Fibroblast of lung (primary cell): ENCODE results near the gene CNRIP1.

Source experiments
- EZH2 ChIP-seq: IDR thresholded peaks from 2 replicates; pipeline ENCODE4 v1.5.1; 2012; ENCODE audit warnings: low read length, control low read depth, mild to moderate bottlenecking; ENCODE audit errors: missing control alignments
- TF ChIP-seq, protein P1 (sequence below), 2 donors: IDR thresholded peaks in 1 of 2; conservative IDR thresholded peaks in 1 of 2; 1 replicate in 1 of 2; 2 replicates in 1 of 2; pipeline ENCODE4 v1.5.1; 2011 to 2012; ENCODE audit warnings: low read length in 2 of 2, control low read depth in 1 of 2, inconsistent platforms in 1 of 2, low read depth in 1 of 2, mild to moderate bottlenecking in 1 of 2

DNA sequence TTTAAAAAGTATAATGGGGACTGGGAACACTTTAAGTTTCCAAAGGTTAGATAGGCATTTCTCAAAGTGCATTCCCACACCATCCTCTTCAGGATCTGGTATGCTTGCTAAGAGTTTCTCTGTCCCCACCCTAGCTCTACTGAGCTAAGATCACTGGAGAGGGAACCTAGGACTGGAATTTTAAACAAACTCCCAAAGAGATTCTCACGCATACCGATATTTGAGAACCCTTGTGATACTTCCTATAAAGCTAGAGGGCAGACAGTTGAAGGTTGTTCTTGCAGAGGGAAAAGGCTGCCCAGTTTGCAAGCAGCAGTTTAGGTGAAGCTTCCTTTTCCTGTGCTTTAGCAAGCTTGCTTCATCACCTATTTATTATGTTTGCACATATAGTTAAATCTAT lies 3.6 kb downstream of the CNRIP1 start:
- TF ChIP-seq, protein P1, sequence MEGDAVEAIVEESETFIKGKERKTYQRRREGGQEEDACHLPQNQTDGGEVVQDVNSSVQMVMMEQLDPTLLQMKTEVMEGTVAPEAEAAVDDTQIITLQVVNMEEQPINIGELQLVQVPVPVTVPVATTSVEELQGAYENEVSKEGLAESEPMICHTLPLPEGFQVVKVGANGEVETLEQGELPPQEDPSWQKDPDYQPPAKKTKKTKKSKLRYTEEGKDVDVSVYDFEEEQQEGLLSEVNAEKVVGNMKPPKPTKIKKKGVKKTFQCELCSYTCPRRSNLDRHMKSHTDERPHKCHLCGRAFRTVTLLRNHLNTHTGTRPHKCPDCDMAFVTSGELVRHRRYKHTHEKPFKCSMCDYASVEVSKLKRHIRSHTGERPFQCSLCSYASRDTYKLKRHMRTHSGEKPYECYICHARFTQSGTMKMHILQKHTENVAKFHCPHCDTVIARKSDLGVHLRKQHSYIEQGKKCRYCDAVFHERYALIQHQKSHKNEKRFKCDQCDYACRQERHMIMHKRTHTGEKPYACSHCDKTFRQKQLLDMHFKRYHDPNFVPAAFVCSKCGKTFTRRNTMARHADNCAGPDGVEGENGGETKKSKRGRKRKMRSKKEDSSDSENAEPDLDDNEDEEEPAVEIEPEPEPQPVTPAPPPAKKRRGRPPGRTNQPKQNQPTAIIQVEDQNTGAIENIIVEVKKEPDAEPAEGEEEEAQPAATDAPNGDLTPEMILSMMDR (conservative IDR thresholded peaks at IDR 0.05 in 1 of 2, IDR thresholded peaks at IDR 0.05 in 1 of 2; ENCODE audit: low read depth in 1 of 2, low read length in 2 of 2): no peak
- no peak for TF ChIP-seq EZH2
